GM21528 (cell line): ENCODE results near the gene CREBBP.

ENCODE experiments used
- ATAC-seq: cut with Tn5 transposase; IDR thresholded peaks from one replicate; pipeline ENCODE4 v1.9.1; 2021; ENCODE audit warnings: mild to moderate bottlenecking, moderate library complexity; ENCODE audit not compliant: unreplicated experiment, low FRiP score

Gene CREBBP

DNA sequence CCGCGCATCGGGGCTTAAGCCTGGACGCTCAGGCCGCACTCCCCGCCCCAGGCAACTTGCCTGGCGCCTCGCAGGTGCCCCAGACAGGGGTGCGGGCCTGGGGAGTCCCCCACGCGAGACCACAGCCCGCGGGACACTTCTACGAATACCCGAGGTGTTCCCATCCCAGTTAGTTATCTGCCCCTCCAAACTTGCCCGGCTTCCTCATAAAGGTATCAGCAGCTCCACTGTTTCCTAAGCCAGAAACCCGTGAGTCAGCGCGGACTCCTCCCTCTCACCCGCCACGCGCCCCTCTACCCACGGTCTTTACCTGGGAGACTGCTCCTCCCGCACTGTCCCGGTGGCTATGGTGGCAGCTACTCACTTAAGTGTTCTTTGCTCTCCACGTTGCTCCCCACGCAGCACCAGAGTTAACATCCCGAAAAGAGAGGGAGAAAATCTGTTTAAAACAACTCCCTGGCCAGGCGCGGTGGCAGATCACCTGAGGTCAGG, 1.0 kb upstream of the CREBBP start:
- no peak for ATAC-seq

DNA sequence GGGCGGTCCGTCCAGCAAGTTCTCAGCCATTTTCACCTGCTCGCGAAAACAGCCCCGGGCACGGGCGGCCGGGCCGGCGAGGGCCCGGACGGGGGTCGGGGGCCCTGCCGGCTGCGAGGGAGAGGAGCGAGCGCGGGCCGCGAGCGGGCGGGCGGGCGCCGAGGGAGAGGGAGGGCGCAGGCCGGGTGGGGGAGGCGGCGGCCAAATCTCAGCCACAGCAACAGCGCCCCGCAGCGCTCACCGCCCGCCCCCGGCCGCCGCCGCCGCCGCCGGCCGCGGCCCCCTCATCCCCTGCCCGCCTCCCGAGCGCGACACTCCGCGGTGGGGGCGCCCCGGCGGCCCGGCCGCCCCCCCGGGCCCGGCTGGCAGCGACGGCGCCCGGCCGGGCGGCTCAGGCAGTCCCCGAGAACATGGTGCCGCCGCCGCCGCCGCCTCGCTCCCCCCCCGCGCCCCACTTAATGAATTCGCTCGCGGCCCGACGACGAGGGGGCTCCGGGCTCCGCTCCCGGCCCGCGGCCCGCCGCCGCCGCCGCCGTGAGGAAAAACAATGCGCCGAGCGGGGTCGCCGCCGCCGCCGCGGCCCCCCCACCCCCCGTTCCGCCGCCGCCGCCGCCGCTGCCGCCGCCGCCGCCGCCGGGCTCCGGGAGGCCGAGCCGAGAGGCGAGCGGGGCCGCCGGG, 487 bp downstream of the CREBBP start:
- peak; percentile 44 for ATAC-seq

DNA sequence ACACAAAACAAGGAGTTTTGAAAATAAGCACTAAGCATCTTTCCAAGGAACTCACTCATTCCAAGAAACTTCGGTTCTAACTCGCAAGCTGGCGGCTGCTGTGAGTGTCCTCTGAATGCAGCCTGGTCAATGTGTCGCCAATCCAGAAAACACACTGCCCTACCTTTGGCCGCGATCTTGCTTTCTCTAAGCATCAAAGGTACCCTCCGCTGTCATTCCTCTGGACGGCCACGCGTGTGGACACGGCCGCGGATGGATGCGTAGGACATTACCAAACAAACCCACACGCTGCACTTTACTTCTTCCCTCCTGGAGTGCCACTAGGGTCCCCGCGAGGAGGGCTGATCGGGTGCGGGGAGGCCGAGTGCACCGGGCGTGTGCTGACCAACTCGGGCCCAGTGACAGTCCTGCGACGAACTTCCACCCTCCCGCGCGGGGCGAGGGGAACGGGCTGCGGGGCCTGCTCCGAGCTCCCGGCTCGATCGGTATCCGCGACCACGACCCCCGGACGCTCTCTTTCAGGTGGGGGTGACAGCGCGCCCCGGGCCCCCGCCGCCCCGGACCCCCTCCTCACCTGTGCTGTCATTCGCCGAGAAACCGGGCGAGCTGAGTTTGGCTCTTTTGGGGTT, 1.1 kb downstream of the CREBBP start:
- ATAC-seq, result peak; percentile 19

DNA sequence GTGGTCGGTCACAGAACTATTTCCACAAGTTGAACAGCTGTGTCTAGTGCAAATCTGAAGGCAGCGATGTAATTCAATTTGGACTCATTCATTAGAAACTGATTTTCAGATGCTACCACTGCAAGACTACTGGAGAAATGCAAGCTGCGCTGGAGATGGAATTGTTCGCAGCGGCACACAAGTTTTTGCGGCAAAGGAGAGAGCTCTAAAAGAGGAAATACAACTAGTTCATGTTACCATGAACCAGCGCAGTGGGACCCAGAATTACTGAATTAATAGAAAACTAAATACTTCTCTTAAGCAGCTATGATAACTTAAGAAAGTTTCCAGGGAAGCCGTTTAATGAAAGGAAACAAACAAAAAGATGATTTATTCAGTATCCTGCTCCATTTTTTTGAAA, 1.9 kb downstream of the CREBBP start:
- ATAC-seq, result no peak

DNA sequence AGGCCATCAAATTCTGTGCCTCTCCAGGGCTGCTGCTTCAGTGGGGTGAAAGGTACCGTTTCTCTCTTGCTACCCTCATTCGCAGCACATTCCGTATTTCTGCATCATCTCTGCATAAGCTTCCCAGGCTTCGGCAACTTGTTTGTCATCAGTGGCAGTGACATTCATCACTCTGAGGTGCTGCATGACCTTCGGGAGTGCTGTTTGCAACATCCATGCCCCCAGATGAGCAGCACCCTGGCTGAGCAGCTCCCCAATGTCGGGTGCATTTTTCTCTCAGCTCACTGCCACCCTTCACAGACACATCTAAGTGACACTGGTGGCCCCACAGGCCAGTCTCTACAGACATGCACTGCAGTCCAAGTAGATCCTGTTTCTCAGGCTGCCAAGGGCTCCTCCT, 3.8 kb downstream of the CREBBP start:
- no peak for ATAC-seq

DNA sequence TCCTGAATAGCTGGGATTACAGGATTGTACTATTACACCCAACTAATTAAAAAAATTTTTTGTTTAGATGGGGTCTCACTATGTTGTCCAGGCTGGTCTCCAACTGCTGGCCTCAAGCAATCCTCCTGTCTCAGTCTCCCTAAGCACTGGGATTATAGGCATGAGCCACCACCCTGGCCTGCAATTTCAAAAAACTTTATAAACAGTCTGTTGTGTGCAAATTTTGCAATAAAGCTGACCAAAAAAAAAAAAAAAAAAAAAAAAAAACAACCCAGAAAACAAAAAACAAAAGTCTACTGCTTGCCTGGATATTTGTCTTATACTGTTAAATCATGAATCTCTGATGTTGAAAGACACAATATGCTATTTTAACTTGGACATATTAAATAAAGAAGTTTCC, 4.4 kb downstream of the CREBBP start:
- no peak for ATAC-seq

DNA sequence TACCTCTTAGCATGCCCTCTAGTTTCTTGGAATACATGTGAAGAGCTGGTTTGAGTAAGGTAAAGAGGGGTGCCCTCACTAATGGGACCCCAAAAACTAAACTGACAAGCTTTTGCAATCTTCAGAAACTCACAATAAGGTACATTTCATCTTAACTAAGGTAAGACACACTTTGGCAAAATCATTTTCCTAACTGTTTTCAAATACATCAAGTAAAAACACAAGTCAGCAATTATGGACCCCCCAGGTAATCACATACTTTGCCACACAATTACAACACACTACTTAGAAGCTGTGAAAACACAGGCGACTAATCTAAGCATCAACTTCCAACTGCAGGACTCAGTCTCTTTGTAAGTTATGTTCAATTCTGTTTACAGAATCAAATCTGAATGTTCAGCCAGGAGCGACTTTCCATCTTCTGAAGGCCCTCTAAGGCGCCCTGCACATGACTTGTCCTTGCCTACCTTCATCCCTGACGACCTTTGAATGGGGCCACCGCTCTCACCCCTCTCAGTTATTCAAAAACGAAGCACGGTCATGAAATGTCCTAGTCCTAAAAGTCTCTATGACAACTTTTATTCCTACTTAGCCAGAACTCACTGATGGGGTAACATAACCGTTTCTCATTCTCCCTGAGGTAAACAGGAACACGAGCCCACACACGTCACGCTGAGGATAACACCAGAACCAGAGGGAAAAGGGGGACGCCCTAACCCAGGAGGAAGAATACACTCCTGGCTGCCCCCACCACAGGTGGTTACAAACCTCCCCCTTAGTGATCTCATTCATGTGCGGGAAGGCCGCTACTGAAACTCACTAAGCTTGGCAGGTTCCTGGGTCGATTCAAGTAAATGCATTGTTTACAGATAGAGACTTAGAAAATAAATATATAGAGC, 5.5 kb downstream of the CREBBP start:
- ATAC-seq, result no peak

DNA sequence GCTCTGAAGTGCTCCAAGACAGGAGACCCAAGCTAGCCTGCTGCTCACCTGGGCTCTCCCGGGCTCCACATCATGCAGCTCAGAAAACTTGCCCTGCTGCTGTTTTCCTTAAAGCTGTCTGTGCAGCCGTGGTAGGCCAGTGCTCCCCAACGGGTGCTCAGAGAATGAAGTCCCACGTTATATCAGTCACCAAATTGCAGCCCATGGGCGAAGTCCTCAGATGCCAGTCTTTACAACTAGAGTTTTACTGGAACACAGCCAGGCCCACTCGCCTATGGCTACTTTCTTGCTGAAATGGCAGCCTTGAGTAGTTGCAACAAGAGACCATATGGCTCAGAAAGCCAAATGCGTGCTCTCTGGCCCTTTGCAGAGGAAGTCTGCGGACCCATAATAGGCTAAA, 6.3 kb downstream of the CREBBP start:
- ATAC-seq, result no peak

DNA sequence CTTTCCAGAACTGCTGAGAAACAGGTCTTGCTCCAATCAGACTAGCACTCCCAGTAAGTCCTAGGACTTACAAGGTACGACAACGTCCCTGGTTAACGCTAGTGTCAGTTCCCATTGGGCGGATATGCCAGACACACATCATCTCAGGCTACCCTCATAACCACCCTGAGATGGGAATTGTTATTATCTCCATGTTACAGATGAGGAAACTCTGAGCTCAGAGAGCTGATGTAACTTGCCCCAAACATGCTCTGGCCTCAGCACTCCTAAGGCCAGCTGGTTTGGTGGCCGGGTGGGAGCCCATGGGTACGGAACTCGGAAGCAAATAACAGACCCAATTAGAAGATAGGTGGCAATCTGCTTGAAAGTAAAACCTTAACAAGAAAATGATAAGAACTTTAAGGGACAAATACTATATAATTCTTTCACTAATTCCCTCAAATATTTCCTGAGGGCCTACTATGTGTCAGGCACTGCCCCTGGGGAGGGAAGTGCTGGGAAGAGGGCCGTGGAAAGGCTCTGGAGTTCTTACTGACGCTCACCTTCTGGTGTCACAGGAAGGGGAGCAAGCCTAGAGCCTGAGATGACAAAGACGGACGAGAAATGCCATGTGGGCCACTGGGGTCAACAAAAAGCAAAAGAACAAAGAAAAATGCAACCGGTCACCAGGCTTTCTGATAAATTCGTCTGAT, 6.9 kb downstream of the CREBBP start:
- ATAC-seq, result no peak

DNA sequence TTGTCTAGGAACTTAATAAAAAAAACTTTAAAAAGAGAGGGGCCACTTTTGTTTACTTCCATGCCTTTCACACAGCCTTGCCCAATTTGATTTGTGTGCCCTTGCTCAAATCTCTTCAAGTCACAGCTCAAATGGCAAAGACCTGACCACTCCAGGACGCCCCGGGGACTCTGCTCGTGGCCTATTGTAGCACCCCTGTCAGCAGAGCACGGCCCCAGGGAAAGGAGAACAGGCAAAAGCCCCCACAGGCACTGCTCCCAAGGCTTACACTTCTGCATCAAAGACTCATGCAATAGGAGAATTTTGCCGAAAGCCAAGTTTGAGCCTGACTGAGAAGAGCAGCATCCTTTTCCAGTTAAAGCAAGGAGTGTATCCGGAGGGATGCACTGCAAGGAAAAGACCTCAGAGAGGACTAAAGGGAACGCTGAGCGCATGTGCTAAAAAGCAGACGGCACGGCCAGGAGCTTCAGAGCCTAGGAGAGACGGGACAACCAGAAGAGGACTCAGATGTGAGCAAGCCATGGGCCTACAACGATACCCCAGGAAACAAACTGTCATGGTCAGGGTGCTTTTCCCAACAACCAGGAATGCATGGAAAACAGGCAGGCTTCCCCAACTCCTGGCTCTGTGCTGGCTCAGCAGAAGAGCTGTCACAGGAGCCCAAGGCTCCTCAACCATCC, 8.2 kb downstream of the CREBBP start:
- ATAC-seq, result no peak

DNA sequence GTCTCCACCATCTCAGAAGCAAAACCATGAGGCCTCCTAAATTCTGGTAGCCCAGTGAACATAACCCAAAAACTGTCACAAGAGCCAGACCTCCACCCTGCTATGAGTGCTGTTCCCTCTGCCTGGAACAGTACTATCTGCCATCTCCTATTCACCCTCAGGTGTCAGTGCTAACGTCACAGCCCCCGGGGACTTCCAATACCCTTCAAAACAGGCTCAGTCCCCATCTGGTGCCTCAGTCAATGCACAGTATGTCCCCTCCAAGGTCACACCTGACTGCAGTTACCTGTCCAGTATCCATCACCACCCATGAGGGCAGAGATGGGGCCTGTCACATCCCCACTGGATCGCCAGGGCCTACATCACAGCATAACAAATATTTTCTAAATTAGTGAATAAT, 11.5 kb downstream of the CREBBP start:
- no peak for ATAC-seq

DNA sequence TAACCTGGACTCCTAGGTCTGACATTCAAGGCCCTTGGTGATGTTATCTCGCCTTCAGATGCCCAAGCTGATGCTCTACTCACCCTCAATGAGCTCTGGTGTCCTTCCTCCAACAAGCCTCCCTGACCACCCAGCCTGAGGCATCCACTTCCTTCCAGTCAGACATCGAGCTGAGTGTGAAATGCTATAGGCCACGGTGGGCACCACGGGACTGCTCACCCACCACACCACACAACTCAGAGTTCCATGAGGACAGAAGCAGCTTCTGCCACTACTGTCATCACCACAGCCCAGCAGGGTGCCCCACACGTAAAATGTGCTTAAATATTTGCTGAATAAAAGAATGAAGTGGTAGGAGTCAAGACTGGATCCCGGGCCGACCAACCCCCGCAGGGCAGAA, 12.0 kb downstream of the CREBBP start:
- no peak for ATAC-seq

DNA sequence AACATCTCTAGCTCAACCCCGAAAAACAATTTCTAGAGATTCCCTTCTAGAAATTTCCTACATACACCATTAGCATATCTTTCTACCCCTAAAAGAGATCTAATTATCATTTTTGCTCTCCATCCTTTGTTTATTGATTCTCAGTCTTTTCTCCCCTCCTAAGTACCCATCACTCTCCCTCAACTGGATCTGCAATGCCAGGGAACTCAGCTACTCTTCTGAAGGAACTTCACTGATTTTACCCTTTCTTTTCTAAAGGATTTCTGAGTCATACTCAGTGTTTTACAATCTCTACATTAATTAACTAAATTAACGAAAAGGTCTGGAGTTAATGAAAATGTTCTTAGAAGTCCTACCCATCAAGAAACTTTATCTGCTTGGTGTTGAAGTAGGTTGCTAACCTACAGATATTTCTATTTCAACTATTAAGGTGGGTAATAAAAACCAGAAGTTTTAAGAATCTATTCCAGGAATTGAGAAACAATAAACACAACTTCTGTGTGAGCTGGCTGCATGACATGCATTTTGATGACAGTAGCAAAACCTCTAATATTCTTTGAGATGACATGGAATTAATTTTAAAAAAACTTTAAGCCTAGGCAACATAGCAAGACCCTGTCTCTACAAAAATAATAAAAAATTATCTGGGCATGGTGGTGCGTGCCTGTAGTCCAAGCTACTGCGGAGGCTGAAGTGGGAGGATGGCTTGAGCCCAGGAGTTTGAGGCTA, 13.6 kb downstream of the CREBBP start:
- ATAC-seq, result no peak

DNA sequence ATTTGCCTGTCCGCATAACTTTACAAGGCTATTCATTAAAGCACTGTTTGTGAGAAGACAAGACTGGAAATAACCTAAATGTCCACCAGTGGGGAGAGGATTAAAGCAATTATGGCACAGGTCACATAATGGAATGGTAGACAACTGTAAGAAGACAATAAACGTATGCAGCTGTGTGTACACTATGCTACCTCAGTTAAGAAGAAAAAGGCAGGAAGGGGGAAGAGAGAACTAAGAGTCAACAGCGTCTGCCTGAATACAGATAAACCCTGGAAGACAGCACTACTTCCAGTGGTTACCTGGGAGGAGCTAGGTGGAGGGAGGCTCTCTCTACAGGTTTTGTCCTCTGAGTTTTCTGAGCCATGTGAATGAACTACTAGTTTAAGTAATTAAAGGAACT, 15.3 kb downstream of the CREBBP start:
- no peak for ATAC-seq

DNA sequence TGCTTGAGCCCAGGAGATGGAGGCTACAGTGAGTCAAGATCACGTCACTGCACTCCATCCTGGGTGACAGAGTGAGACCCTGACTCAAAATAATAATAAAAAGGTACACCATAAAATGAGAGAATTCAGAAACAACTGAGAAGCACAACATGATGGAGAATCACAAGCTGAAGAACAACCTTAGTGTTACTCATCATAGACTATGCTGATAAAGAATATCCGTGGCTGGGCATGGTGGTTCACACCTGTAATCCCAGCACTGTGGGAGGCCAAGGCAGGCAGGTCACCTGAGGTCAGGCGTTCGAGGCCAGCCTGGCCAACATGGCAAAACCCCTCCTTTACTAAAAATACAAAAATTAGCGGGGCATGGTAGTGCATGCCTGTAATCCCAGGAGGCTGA, 16.0 kb downstream of the CREBBP start:
- no peak for ATAC-seq

DNA sequence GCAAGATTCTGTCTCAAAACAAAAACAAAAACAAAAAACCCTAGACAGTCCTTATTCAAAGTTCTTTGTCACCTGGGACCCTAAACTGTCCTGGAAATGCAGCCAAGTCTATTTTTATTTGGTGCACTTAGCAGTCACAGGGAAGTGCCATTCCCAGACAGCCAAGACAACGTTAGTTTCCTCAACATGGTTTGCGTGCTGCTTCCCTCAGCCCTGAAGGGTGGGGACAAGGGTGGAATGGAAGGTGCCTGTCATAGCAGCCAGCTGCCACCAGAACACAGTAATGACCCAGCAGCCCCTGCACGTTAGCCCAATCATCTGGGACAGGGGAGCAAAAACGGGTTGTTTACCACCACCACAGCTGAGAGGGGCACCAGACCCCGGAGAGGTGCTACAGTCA, 16.9 kb downstream of the CREBBP start:
- ATAC-seq, result no peak

DNA sequence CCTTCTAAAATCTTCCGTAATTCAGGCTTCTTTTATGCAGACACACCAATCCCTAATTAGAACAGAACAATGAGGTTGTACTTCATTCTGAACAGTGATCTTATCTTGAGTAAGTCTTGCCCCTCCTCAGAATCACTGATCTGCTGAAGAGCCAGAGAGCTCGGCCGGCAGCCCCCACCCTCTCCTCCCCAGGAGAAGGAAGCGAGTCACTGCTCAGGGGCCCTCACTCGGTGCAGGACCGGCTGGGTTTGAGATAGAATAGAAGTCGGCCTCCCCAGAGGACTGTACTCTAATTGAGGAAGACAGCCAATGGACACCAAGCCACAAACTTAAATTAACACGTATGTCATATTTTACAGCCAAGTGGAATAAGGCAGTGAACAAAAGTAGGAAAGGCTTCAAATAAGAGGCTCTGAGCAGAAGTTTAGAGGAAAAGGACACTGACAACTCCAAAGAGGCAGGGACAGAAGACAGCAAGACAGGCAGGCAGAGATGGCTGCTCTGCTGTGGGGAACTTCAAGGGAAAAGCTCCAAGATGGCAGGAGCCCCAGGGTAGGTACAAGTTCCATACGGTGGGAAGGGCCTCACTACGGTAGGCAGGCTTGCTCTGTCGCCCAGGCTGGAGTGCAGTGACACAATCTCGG, 18.6 kb downstream of the CREBBP start:
- ATAC-seq, result no peak

DNA sequence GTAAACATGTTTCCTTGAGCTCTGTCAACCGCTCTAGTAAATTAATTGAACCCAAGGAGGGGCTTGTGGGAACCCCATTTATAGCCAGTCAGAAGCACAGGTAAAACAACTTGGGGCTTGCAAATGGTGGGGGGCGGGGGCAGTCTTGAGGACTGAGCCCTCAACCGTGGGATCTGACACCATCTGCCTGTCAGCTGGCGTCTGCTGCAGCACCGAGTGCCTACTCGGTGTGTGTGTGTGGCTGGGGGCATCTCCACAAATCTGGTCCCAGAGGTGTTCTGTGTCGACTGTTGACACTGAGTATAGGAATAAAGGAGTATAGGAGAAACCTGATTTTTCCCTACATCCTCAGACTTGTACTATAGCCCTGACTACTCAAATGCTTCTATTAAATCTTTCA, 20.6 kb downstream of the CREBBP start:
- no peak for ATAC-seq

DNA sequence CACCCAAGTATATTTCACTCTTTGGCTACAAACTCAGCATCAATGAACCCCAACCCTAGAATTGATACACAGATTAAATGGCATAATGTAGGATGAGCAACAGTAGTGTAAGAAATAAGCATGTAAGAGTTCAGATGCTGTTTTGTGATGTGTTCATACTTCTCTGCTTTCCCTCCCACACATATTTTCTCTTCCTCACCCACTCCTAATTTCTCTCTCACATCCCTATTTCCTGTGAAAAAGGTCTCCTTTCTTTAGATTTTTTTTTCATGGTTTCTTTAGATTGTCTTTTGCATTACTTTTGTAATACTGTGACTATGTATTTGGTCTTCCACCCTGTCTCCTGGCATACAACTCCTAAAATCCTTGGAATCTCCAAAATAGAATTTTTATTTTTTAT, 21.7 kb downstream of the CREBBP start:
- no peak for ATAC-seq
